SK-N-MC (cell line): Measurements from ENCODE around the gene CMIP.

Experiments
- EZH2 ChIP-seq: fragments of 200-600 bp; sonication (generic); IDR thresholded peaks from one replicate; pipeline ENCODE4 v1.6.1; 2017; ENCODE audit warnings: antibody characterized with exemption
- POLR2AphosphoS5 ChIP-seq: IDR thresholded peaks from 2 replicates; pipeline ENCODE4 v1.6.1; 2012; ENCODE audit warnings: mild to moderate bottlenecking, low read depth, low read length, borderline replicate concordance

- no peak for TF ChIP-seq POLR2AphosphoS5
- no peak for TF ChIP-seq EZH2
These were observed 132.1 kb downstream of the CMIP start for GRCh38 chr16:81576696-81577095.
